GM20000 (cell line): ENCODE data around the gene ZXDC.

Source experiments
- DNase-seq: peaks from one replicate; pipeline ENCODE4 v3.0.0; 2012; ENCODE audit warnings: low spot score
- TF ChIP-seq, protein P1 (sequence below): IDR thresholded peaks from 2 replicates; pipeline ENCODE4 v1.5.1; 2012; ENCODE audit warnings: mild to moderate bottlenecking, control low read depth; ENCODE audit errors: extremely low read depth, missing control alignments

ZXDC gene

DNA sequence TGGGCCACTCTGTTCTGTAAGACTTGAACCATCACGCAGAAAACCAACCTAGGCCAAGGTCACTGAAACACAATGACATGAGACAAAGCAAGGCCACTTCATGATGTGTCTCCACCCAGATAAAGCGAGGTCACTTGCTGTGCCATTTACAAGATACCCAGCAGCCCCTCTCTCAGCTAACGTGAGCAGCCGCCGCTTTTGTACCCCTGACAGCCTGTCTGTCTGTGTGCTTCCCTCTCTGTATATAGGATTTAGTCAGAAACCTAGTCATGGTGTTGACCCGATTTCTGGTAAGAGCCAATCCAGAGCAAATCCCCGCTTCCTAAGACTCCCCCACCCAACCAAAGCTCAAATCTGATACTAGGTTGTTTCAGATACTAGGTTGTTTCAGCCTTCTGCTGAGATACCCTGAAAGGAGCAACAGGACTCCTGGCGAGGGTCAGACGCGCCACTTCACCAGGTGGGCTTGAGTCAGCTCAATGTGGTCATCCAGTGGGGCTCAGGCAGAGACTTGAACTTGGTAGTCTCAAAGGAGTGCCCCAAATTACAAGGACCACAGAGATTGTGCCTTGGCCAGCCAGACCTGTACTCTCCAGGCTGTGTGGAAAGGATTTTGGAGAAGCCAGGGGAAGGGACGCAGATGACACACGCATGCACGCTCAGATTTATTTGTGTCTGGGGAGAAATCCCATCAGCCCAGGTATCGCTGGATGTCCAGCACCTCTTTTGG lies 3.1 kb upstream of the ZXDC start:
- TF ChIP-seq, protein P1, sequence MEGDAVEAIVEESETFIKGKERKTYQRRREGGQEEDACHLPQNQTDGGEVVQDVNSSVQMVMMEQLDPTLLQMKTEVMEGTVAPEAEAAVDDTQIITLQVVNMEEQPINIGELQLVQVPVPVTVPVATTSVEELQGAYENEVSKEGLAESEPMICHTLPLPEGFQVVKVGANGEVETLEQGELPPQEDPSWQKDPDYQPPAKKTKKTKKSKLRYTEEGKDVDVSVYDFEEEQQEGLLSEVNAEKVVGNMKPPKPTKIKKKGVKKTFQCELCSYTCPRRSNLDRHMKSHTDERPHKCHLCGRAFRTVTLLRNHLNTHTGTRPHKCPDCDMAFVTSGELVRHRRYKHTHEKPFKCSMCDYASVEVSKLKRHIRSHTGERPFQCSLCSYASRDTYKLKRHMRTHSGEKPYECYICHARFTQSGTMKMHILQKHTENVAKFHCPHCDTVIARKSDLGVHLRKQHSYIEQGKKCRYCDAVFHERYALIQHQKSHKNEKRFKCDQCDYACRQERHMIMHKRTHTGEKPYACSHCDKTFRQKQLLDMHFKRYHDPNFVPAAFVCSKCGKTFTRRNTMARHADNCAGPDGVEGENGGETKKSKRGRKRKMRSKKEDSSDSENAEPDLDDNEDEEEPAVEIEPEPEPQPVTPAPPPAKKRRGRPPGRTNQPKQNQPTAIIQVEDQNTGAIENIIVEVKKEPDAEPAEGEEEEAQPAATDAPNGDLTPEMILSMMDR: no peak
- DNase-seq: no peak

DNA sequence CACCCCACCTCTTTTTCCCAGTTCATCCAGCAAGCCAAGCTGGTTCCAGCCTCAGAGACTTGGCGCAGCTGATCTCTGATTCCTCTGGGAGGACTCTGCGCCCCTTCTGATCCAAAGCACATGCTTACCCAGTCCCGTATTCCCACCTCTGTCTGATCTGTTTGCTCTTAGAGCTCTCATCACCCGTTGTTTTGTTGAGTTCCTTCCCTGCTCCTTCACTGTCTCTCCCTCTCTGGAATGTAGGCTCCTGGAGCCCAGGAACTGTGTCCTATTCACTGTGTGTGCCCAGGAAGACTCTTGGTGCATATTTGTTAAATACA lies 1.3 kb upstream of the ZXDC start:
- TF ChIP-seq, protein P1: no peak
- no peak for DNase-seq

DNA sequence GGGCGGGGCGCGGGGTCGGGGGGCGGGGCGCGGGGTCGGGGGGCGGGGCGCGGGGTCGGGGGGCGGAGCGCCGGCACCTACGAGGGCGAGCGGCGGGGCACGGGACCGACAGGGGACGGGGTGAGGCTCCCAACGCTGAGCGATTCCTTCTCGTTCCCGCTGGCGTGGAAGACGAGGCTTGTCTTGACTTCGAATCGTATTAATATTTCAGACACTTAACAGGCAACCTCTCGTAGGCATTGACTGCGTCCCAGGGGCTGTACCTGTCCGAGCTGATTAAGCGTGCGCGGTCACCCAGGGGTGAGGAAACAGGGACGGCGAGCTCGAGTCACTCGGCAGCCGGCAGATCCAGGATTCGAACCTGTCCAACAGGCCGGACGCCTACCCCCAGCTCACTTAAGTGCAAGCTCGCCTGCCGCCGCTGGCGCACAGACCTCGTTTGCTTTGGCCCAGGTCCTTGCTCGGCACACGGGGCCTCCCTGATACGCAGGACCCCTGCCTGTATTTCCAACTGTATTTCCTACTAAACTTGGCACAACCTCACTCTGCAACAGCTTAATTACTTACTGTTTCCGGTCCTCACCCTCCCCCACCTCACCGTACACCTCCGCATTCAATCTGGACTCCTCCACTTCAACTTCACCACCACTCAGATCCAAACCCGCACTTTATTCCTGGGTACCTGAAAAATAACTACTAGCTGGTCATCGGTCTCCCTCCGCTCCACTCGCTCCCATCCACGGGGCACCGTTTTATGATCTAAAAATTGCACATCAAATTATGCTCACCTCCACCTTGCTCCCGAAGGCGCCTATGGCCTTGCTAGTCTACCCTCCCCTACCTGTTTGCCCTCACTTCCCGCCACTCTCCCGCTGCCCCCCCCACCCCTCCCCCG lies 722 bp upstream of the ZXDC start:
- DNase-seq: no peak
- TF ChIP-seq, protein P1: no peak

DNA sequence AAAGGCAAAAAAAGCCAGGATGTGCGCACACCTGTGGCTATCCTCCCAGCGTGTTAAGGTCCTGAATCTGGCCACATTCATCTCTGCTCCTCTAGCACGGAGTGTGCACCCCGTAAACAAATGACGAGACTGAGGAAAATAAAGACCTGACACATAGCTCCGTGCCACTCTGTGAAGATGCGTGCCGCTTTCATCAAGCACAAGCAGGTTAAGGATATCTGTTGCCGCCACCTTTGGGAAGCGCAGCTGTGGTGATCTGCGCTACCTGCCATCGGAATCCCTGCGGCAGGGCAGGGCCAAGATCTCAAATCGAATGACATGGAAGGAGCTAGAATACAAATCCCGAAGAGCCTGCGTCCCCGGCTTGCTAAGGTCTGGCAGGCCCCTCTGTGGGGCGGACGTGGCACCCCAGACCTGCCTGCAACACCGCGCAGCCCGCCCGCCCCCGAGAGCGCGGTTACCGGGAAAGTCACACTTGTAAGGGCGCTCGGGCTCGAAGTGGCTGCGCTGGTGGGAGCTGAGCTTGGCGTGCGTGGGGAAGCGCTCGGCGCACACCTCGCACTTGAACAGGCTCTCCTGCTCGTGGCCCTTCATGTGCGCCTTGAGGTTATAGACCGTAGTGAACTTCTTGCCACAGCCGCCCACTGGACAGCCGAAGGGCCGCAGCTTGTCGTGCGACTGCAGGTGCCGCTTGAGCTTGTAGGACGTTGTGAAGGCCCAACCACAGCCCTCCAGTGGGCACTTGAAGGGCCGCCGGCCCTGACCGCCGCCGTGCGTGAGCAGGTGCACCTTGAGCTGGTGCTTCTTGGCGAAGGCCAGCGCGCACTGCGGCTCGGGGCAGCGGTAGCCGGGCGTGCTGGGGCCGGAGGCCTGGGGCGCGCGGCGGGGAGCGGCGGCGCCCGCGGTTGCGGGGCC lies 936 bp downstream of the ZXDC start:
- peak; percentile 65 for DNase-seq
- TF ChIP-seq, protein P1: no peak

DNA sequence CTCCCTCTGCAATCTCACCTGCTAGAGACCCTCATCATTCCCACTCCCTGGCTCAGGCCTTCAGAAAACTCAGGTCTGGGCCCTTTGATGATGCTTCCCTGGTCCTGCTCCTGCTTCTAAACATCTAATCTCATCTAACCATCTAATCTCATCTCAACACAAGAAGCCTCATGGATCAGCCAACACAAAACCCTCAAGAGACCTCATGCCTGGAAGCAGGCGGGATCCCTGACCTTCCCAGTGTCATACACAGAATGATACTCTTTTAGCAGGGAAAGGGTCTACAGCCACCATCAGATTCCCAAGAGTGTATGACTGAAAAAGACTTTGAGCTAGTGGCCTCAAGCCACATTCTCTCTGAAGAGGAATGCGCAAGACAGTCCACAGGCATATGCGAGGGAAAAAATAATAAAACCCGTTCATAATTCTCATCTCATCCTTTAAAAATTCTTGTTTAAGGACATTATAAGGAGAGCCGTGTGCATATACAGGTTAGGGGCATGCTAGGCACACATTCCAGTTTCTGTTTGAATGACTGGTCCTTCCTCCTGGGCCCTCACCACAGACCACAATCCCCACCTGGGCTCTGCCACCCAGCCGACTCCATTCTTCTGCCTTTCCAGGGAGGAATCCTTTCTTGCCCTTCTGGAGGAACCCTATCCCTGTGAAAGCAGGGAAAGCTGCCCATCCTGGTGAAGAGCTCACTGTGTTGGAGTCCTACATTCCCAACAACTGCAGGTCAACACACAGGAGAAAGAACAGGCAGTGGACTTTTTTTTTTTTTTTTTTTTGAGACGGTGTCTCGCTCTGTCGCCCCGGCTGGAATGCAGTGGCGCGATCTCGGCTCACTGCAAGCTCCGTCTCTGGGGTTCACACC lies 2.2 kb downstream of the ZXDC start:
- TF ChIP-seq, protein P1: no peak
- DNase-seq: no peak

DNA sequence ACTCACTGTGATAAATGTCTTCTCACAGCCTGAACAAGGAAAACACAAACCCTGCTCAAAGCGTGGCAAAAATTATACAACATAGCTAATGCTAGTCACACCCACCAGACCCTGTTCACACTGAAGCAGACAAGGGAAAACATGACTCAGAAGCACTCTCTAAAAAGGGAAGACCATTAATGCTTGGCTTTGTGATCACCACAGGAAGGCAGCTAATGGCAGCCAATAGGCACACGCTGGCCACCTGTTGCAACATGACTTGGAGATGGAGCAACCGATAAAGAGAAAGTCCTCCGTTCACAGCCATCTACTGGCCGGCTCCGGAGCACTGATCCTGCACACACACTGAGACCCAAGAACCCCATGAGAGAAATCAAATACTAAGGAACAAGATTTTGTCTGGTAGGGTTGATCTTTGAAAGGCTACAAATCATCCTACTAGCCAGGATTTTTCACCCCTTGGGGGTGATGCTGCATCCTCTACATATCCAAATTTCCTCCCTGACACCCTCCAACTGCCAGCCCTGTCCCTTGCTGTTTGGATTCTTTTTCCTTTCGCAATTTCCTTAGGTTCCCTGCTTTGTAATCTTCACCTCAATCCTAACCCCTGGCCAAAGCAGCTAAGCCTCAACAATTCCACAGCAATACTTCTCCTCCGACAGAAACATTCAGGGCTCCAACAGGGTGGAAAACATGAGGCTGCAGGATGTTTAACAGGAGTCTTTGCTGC lies 3.2 kb downstream of the ZXDC start:
- TF ChIP-seq, protein P1: no peak

More for the DNA sequence above, 3.2 kb downstream of the ZXDC start:
- DNase-seq: peak; percentile 43
